ENCODE results near the gene DLG2. TPM values are rescaled to one million over a fixed set of nuclear protein-coding genes. Genes with fewer than 3 reads are reported as not detected.
"Not testable (repeated sequence)": the region's sequence is repeated elsewhere in the genome, so short reads cannot be mapped to it uniquely, and the experiment has no call there.

DLG2 gene
- total and polyA plus RNA-seq, 2 donors = 4.8 to 6.6 TPM

DNA sequence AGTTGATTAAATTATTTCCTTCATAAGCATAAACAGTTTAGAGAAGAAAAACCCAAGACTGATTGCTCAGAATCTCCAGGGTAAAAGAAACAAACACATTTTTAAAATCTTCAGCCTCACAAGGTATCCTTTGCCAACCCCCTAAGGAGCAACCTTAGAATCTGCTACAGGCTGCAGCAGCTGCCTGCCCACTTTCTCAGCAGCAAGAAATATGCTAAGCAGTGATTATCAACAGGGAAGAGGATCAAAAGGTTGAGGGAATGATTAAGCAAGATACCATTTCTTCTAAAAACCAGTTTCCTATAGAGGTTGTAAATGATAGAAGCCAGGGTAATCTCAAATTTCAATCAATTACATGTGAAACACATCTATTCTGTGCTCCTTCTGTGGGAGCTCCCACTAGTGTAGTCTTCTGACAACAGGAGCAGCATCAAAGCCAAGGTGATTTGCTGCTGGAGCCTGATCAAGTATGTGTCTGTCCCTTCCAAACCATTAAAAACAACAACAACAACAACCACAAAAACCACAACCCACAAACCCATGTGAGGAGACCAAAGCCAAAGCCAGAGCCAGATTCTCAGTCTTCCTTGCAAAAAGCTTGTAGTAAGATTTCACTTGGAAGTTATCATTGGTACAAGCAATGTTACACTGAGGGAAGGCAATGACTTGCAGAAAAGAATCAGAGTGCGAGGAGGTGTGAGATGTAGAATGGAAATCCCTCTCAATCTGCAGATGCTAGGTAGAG, 761.2 kb downstream of the DLG2 start:
- WGBS = 82% methylated on average over 1 of the region's 1 CpG
- Histone ChIP-seq H3K27ac (ENCODE audit: low read depth in 1 of 2, low read length in 1 of 2) (no peak overlapping the region), H3K27me3 (ENCODE audit: control insufficient read depth in 2 of 2, insufficient read depth in 1 of 2, low read length in 1 of 2) (no peaks in the 10 kb centered on the region), H3K36me3 (ENCODE audit: control insufficient read depth in 2 of 2, insufficient read depth in 2 of 2, low read length in 1 of 2) (no peaks in the 10 kb centered on the region), H3K9me3 (ENCODE audit: control insufficient read depth in 2 of 2, insufficient read depth in 1 of 2, low read length in 1 of 2) (no peaks in the 10 kb centered on the region), H3K4me3 (ENCODE audit: low read length in 2 of 2) (no peak overlapping the region), H3K4me1 (ENCODE audit: control insufficient read depth in 2 of 2, insufficient read depth in 2 of 2, low read length in 2 of 2) (no peaks in the 10 kb centered on the region)
- no peak for DNase-seq (ENCODE audit: low read depth in 6 of 9, low spot score in 9 of 9)

DNA sequence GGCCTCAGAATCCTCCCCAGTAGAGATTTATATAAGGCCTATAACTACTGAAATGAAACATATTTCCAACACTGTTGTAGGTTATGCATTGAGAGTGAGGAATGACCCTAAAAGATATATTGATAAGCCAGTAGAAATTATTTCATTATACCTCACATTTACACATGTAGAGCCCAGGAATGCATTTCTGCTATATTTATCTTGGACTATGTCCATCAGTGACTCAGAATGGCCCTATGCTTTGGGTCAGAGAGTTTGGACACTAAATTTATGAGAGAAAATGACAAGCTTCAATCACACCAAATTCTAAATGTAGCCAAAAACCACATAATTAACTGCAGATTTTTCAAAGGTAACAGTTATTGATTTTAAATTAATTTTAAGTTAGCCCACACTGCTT, 761.9 kb downstream of the DLG2 start:
- Histone ChIP-seq H3K9me3 (ENCODE audit: control insufficient read depth in 2 of 2, insufficient read depth in 1 of 2, low read length in 1 of 2) (no peaks in the 10 kb centered on the region), H3K4me3 (ENCODE audit: low read length in 2 of 2) (no peak overlapping the region), H3K27me3 (ENCODE audit: control insufficient read depth in 2 of 2, insufficient read depth in 1 of 2, low read length in 1 of 2) (no peaks in the 10 kb centered on the region), H3K36me3 (ENCODE audit: control insufficient read depth in 2 of 2, insufficient read depth in 2 of 2, low read length in 1 of 2) (no peaks in the 10 kb centered on the region), H3K27ac (ENCODE audit: low read depth in 1 of 2, low read length in 1 of 2) (no peak overlapping the region), H3K4me1 (ENCODE audit: control insufficient read depth in 2 of 2, insufficient read depth in 2 of 2, low read length in 2 of 2) (no peaks in the 10 kb centered on the region)
- DNase-seq (ENCODE audit: low read depth in 6 of 9, low spot score in 9 of 9) = no peak

DNA sequence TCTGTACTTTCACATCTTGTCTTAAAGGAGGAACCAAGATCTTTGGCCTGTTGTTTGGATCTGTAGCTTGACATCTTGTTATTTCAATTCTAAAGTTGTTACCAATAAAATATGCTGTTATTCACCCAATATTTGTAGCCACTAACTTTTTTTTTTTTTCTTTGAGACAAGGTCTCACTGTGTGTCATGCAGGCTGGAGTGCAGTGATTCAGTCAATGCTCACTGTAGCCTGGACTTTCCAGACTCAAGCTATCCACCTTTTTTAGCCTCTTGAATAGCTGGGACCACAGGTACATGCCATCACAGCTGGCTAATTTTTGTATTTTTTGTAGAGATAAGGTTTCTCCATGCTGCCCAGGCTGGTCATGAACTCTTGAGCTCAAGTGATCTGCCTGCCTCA, 769.4 kb downstream of the DLG2 start:
- no peaks in the 10 kb centered on the region for H3K27me3 ChIP-seq (ENCODE audit: control insufficient read depth in 2 of 2, insufficient read depth in 1 of 2, low read length in 1 of 2)
- no peak overlapping the region for H3K27ac ChIP-seq (ENCODE audit: low read depth in 1 of 2, low read length in 1 of 2)
- no peaks in the 10 kb centered on the region for H3K36me3 ChIP-seq (ENCODE audit: control insufficient read depth in 2 of 2, insufficient read depth in 2 of 2, low read length in 1 of 2)
- no peaks in the 10 kb centered on the region for H3K9me3 ChIP-seq (ENCODE audit: control insufficient read depth in 2 of 2, insufficient read depth in 1 of 2, low read length in 1 of 2)
- H3K4me1 ChIP-seq (ENCODE audit: control insufficient read depth in 2 of 2, insufficient read depth in 2 of 2, low read length in 2 of 2) = no peaks in the 10 kb centered on the region
- DNase-seq (ENCODE audit: low read depth in 6 of 9, low spot score in 9 of 9) = no peak
- H3K4me3 ChIP-seq (ENCODE audit: low read length in 2 of 2) = no peak overlapping the region

DNA sequence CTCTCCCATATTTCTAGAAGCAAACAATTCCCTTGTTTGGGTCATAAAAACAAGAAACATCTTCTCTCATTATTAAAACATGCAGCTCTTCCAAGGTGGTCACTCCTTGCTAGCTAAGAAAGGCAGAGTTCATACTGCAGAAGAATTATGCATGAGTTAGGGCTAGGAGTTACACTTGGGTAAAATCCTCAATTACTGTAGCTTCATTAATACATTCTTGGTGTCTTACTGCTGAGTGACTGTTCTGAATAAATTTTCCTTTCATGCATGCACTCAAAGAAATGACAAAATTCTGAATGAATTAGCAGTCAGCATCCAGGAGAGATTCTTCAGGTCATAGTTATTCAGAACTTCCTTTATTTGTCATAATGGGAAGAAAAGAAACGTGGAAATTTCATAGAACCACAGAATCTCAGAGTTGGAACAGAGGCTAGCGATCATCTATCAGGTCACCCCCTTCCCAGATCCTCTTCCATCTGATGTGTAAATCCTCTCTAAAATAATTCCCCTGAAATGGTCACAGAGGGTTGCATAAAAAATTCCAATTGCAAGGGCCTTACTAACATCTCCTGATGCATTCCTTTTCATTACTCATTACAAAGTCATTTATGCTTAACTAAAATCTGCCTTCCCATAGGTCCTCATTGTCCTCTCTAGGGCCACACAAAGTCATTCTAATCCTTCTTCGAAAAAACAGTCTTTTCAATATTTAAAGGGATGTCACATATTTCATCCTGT, 771.5 kb downstream of the DLG2 start:
- WGBS = 80% methylated on average over 3 of the region's 3 CpGs
- H3K4me3 ChIP-seq (ENCODE audit: low read length in 2 of 2) = no peak overlapping the region
- no peaks in the 10 kb centered on the region for H3K9me3 ChIP-seq (ENCODE audit: control insufficient read depth in 2 of 2, insufficient read depth in 1 of 2, low read length in 1 of 2)
- H3K4me1 ChIP-seq (ENCODE audit: control insufficient read depth in 2 of 2, insufficient read depth in 2 of 2, low read length in 2 of 2) = no peaks in the 10 kb centered on the region
- no peaks in the 10 kb centered on the region for H3K36me3 ChIP-seq (ENCODE audit: control insufficient read depth in 2 of 2, insufficient read depth in 2 of 2, low read length in 1 of 2)
- no peak overlapping the region for H3K27ac ChIP-seq (ENCODE audit: low read depth in 1 of 2, low read length in 1 of 2)
- H3K27me3 ChIP-seq (ENCODE audit: control insufficient read depth in 2 of 2, insufficient read depth in 1 of 2, low read length in 1 of 2) = no peaks in the 10 kb centered on the region
- DNase-seq (ENCODE audit: low read depth in 6 of 9, low spot score in 9 of 9) = no peak

DNA sequence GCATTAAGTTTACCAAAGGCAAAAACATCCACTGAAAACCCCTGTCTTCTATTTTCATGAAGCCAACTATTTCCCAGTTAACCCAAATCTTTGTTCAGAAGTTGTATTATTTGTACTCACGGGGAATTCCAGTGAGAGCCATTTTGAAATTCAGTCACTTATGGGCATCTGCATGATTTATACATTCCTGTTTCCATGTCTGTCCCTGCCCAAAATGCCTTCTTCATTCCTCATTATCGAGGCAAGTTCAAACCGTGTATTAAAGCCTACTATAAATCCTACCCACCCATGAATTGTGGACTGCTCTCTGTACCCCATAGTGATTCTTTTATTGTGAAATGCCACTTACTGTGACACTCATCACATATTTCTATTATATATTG, 772.7 kb downstream of the DLG2 start:
- no peak for DNase-seq (ENCODE audit: low read depth in 6 of 9, low spot score in 9 of 9)
- no peak overlapping the region for H3K4me3 ChIP-seq (ENCODE audit: low read length in 2 of 2)
- H3K27me3 ChIP-seq (ENCODE audit: control insufficient read depth in 2 of 2, insufficient read depth in 1 of 2, low read length in 1 of 2) = no peaks in the 10 kb centered on the region
- H3K36me3 ChIP-seq (ENCODE audit: control insufficient read depth in 2 of 2, insufficient read depth in 2 of 2, low read length in 1 of 2) = no peaks in the 10 kb centered on the region
- H3K27ac ChIP-seq (ENCODE audit: low read depth in 1 of 2, low read length in 1 of 2) = no peak overlapping the region
- H3K4me1 ChIP-seq (ENCODE audit: control insufficient read depth in 2 of 2, insufficient read depth in 2 of 2, low read length in 2 of 2) = no peaks in the 10 kb centered on the region
- H3K9me3 ChIP-seq (ENCODE audit: control insufficient read depth in 2 of 2, insufficient read depth in 1 of 2, low read length in 1 of 2) = no peaks in the 10 kb centered on the region
- 96% methylated on average over 3 of the region's 3 CpGs for WGBS

DNA sequence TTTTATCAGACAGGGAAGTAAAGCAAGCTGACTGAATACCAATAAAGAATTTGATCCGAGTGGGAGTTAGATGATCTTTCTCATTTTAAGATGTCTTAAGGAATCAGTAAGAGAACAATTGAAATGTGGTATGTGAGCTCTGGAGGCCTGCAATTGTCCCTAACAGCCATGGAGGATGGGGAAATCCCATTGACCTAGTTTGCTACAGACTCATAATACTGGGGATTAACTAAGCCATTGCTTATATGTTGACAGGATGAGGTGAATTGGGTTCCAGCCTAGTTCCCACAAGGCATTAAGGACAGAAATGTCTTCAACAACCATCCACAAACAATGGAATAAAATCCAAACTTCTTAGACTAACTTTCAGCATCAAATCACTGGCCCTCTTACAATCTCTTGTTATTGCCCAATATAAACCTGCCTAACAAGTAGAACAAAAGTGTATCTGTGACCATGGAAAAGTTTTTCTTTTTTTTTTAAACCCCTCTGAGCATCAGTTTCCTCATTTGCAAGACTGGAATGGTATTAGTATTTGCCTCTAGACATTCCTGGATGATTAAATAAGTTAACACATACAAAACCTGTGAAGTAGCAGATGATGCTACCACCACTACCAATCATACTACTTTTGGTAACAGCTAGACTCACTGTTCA, 773.2 kb downstream of the DLG2 start:
- DNase-seq (ENCODE audit: low read depth in 6 of 9, low spot score in 9 of 9) = no peak
- Histone ChIP-seq H3K36me3 (ENCODE audit: control insufficient read depth in 2 of 2, insufficient read depth in 2 of 2, low read length in 1 of 2) (no peaks in the 10 kb centered on the region), H3K27me3 (ENCODE audit: control insufficient read depth in 2 of 2, insufficient read depth in 1 of 2, low read length in 1 of 2) (no peaks in the 10 kb centered on the region), H3K27ac (ENCODE audit: low read depth in 1 of 2, low read length in 1 of 2) (no peak overlapping the region), H3K4me1 (ENCODE audit: control insufficient read depth in 2 of 2, insufficient read depth in 2 of 2, low read length in 2 of 2) (no peaks in the 10 kb centered on the region), H3K9me3 (ENCODE audit: control insufficient read depth in 2 of 2, insufficient read depth in 1 of 2, low read length in 1 of 2) (no peaks in the 10 kb centered on the region), H3K4me3 (ENCODE audit: low read length in 2 of 2) (no peak overlapping the region)
- whole genome bisulfite sequencing = 96% methylated on average over 1 of the region's 1 CpG

DNA sequence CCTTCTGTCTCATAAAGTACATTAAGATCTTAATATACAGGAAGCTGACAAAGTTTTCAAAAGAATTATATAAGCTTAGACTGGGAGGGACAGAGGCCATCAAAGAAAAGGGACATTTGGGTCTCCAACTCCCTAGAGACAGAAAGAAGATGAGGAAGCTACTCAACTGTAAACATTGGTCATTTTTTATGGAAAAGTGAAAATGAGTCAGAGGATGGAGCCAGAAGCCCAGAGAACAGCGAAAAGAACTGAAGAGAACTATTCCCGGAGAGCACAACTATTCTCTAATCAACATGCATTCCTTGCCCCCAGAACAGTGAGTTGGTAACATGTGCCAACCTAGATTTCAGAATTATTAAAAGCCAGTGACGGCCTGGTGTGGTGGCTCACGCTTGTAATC, 779.3 kb downstream of the DLG2 start:
- no peak overlapping the region for H3K27ac ChIP-seq (ENCODE audit: low read depth in 1 of 2, low read length in 1 of 2)
- no peaks in the 10 kb centered on the region for H3K4me1 ChIP-seq (ENCODE audit: control insufficient read depth in 2 of 2, insufficient read depth in 2 of 2, low read length in 2 of 2)
- no peaks in the 10 kb centered on the region for H3K27me3 ChIP-seq (ENCODE audit: control insufficient read depth in 2 of 2, insufficient read depth in 1 of 2, low read length in 1 of 2)
- H3K9me3 ChIP-seq (ENCODE audit: control insufficient read depth in 2 of 2, insufficient read depth in 1 of 2, low read length in 1 of 2) = no peaks in the 10 kb centered on the region
- DNase-seq (ENCODE audit: low read depth in 6 of 9, low spot score in 9 of 9) = no peak
- H3K36me3 ChIP-seq (ENCODE audit: control insufficient read depth in 2 of 2, insufficient read depth in 2 of 2, low read length in 1 of 2) = no peaks in the 10 kb centered on the region
- 94% methylated on average over 4 of the region's 4 CpGs for WGBS
- H3K4me3 ChIP-seq (ENCODE audit: low read length in 2 of 2) = no peak overlapping the region

DNA sequence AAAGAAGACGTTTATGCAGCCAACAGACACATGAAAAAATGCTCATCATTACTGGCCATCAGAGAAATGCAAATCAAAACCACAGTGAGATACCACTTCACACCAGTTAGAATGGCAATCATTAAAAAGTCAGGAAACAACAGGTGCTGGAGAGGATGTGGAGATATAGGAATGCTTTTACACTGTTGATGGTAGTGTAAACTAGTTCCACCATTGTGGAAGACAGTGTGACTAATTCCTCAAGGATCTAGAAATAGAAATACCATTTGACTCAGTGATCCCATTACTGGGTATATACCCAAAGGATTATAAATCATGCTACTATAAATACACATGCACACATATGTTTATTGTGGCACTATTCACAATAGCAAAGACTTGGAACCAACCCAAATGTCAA, 786.9 kb downstream of the DLG2 start:
- not testable (repeated sequence) for H3K36me3 ChIP-seq (ENCODE audit: control insufficient read depth in 2 of 2, insufficient read depth in 2 of 2, low read length in 1 of 2)
- WGBS = 94% methylated on average over 1 of the region's 1 CpG

DNA sequence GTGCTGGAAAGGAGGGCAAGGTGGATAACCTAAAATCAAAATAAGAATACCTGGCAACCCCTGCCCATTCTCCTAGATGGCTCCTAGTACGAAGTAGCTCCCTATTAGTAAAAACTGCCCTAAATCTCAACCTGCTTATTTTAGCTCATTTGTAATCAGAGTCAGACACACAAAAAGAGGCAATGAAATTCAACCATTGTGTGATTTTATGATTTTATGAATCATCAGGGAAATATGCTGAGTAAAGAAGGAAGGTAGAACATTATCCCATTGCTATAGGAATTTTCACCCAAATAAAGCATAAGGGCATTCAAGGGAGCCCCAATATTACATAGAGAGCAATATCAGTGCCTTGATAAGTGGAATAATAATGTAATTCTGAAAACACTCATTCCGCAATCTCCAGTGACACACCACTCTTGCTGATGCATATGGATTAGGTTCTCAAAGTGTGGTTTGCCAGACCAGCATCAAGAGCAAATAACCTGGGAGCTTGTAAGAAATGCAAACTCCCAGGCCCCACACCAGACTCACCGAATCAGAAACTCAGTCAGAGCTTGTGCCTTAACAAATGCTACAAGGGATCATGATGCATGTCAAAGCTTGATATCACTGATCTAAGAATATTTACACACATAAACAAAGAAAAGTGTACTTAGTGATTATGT, 789.6 kb downstream of the DLG2 start:
- WGBS = 92% methylated on average over 3 of the region's 3 CpGs
- H3K4me1 ChIP-seq (ENCODE audit: control insufficient read depth in 2 of 2, insufficient read depth in 2 of 2, low read length in 2 of 2) = no peaks in the 10 kb centered on the region
- H3K4me3 ChIP-seq (ENCODE audit: low read length in 2 of 2) = no peak overlapping the region
- no peaks in the 10 kb centered on the region for H3K36me3 ChIP-seq (ENCODE audit: control insufficient read depth in 2 of 2, insufficient read depth in 2 of 2, low read length in 1 of 2)
- no peak for DNase-seq (ENCODE audit: low read depth in 6 of 9, low spot score in 9 of 9)
- H3K27ac ChIP-seq (ENCODE audit: low read depth in 1 of 2, low read length in 1 of 2) = no peak overlapping the region
- H3K9me3 ChIP-seq (ENCODE audit: control insufficient read depth in 2 of 2, insufficient read depth in 1 of 2, low read length in 1 of 2) = no peaks in the 10 kb centered on the region
- H3K27me3 ChIP-seq (ENCODE audit: control insufficient read depth in 2 of 2, insufficient read depth in 1 of 2, low read length in 1 of 2) = no peaks in the 10 kb centered on the region

More for the DNA sequence above, 786.9 kb downstream of the DLG2 start:
- not testable (repeated sequence) for DNase-seq (ENCODE audit: low read depth in 6 of 9, low spot score in 9 of 9); H3K27me3 ChIP-seq (ENCODE audit: control insufficient read depth in 2 of 2, insufficient read depth in 1 of 2, low read length in 1 of 2); H3K4me3 ChIP-seq (ENCODE audit: low read length in 2 of 2); H3K27ac ChIP-seq (ENCODE audit: low read depth in 1 of 2, low read length in 1 of 2); H3K9me3 ChIP-seq (ENCODE audit: control insufficient read depth in 2 of 2, insufficient read depth in 1 of 2, low read length in 1 of 2); H3K4me1 ChIP-seq (ENCODE audit: control insufficient read depth in 2 of 2, insufficient read depth in 2 of 2, low read length in 2 of 2)

Measured in thymus (tissue), 11 donors.